ENCODE data around the gene MAGI1.

- TF ChIP-seq CTCF (conservative IDR thresholded peaks at IDR 0.05 in 1 of 2, IDR thresholded peaks at IDR 0.05 in 1 of 2; ENCODE audit: low read depth in 1 of 2, low read length in 2 of 2) (no peak), EZH2 (IDR thresholded peaks at IDR 0.05; ENCODE audit: low read length, missing control alignments) (no peak)
Measured at GRCh38 chr3:65748326-65748725, 290.4 kb downstream of the MAGI1 start.
